HCT116 (cell line): Measurements from ENCODE around the gene IGFN1. TPM values are rescaled to one million over a fixed set of nuclear protein-coding genes. Genes with fewer than 3 reads are reported as not detected.

Experiments used
- ATAC-seq: fragments of 200-7000 bp; cut with Tn5 transposase; 2 replicates; pipeline ENCODE4 v1.9.1; 2020; ENCODE audit warnings: mild to moderate bottlenecking, moderate library complexity
- BruUV-seq: library from RNA; stranded (reverse); fragments of 400-500 nt; replicated peaks from 2 replicates; lab custom pipeline; 2021; lab: Mats Ljungman, UMichigan
- CTCF ChIA-PET: fragments of 300-600 bp; sonication (Branson Sonifier 250); formaldehyde crosslinking; loops from one replicate; lab custom pipeline; 2021; ENCODE audit warnings: antibody characterized with exemption; lab: Charles Lee
- POLR2A ChIA-PET: fragments of 300-600, 350-600 bp; sonication (Branson Sonifier 250); formaldehyde crosslinking; loops from one replicate; lab custom pipeline; 2021; ENCODE audit warnings: antibody characterized with exemption; lab: Charles Lee
- RAD21 ChIA-PET, 2 experiments: fragments of 300-600 bp; sonication (Branson Sonifier 250); formaldehyde crosslinking; loops; one replicate each; lab custom pipeline; 2023; ENCODE audit warnings: low total read pairs in 2 of 2; ENCODE audit not compliant: uncharacterized antibody in 2 of 2, unreplicated experiment in 2 of 2, low non-redundant PET in 1 of 2; lab: Charles Lee
- DNase-seq: peaks from one replicate; pipeline ENCODE4 v3.0.0-alpha.2; 2010; ENCODE audit warnings: low read depth, low spot score
- H2AFZ ChIP-seq: fragments of 200-600 bp; shearing (Covaris generic), sonication (generic); 2 replicates; pipeline ENCODE4 v1.6.1; 2017; ENCODE audit warnings: low read depth, mixed run types, mixed read lengths, antibody characterized with exemption, low read length; ENCODE audit not compliant: poor library complexity, severe bottlenecking
- H3K27ac ChIP-seq: 2 replicates; pipeline ENCODE4 v1.5.1; 2012; ENCODE audit warnings: low read depth, low read length
- H3K27me3 ChIP-seq: fragments of 200-600 bp; sonication (generic); 2 replicates; pipeline ENCODE4 v1.6.1; 2016; ENCODE audit warnings: mixed run types, low read length, mixed read lengths; ENCODE audit not compliant: insufficient read depth
- H3K36me3 ChIP-seq, 2 experiments: fragments of 200-500 bp in 1 of 2; fragments of 200-600 bp in 1 of 2; sonication (Bioruptor generic) in 1 of 2; sonication (generic) in 1 of 2; 2 replicates each; pipeline versions ENCODE4 v1.5.1 to v1.6.1; 2014 to 2016; ENCODE audit warnings: low read length in 2 of 2, inconsistent platforms in 1 of 2, mixed read lengths in 1 of 2, mixed run types in 1 of 2; ENCODE audit not compliant: insufficient read depth in 2 of 2, control insufficient read depth in 1 of 2
- H3K4me1 ChIP-seq, 2 experiments: fragments of 200-600 bp in 1 of 2; sonication (generic) in 1 of 2; 2 replicates each; pipeline versions ENCODE4 v1.5.1 to v1.6.1; 2012 to 2017; ENCODE audit warnings: low read length in 2 of 2, inconsistent platforms in 1 of 2, mild to moderate bottlenecking in 1 of 2, mixed read lengths in 1 of 2, mixed run types in 1 of 2, moderate library complexity in 1 of 2; ENCODE audit not compliant: insufficient read depth in 2 of 2, control insufficient read depth in 1 of 2
- H3K4me2 ChIP-seq: fragments of 200-600 bp; sonication (generic); 2 replicates; pipeline ENCODE4 v1.6.1; 2017; ENCODE audit warnings: mixed run types, low read length, mixed read lengths
- H3K4me3 ChIP-seq, 2 experiments: fragments of 200-600 bp in 1 of 2; sonication (generic) in 1 of 2; replicated peaks in 1 of 2; 2 replicates each; pipeline ENCODE4 v1.5.1; 2011 to 2016; ENCODE audit warnings: low read length in 2 of 2, control low read depth in 1 of 2, low read depth in 1 of 2, mild to moderate bottlenecking in 1 of 2, mixed read lengths in 1 of 2, mixed run types in 1 of 2
- H3K79me2 ChIP-seq: fragments of 200-600 bp; sonication (generic); 2 replicates; pipeline ENCODE4 v1.6.1; 2017; ENCODE audit warnings: mild to moderate bottlenecking, mixed run types, low read length, moderate library complexity, mixed read lengths; ENCODE audit not compliant: insufficient read depth
- H3K9ac ChIP-seq: fragments of 200-600 bp; sonication (generic); 2 replicates; pipeline ENCODE4 v1.6.1; 2016; ENCODE audit warnings: low read length, mixed read lengths
- H3K9me2 ChIP-seq: fragments of 200-600 bp; sonication (generic), shearing (Covaris generic); 2 replicates; pipeline ENCODE4 v1.6.1; 2017; ENCODE audit warnings: mixed run types, mild to moderate bottlenecking, moderate library complexity; ENCODE audit not compliant: insufficient read depth
- H3K9me3 ChIP-seq, 2 experiments: fragments of 200-500 bp in 1 of 2; fragments of 200-600 bp in 1 of 2; sonication (Bioruptor generic) in 1 of 2; sonication (generic) in 1 of 2; 2 replicates each; pipeline ENCODE4 v1.6.1; 2014 to 2017; ENCODE audit warnings: low read length in 2 of 2, mixed read lengths in 2 of 2, inconsistent platforms in 1 of 2, low read depth in 1 of 2, mild to moderate bottlenecking in 1 of 2, mixed run types in 1 of 2, moderate library complexity in 1 of 2; ENCODE audit not compliant: control insufficient read depth in 1 of 2, insufficient read depth in 1 of 2
- H4K20me1 ChIP-seq: fragments of 200-600 bp; sonication (generic), shearing (Covaris generic); 2 replicates; pipeline ENCODE4 v1.6.1; 2017; ENCODE audit warnings: mixed run types, mild to moderate bottlenecking, moderate library complexity; ENCODE audit not compliant: insufficient read depth
- CBX3 ChIP-seq: IDR thresholded peaks from 2 replicates; pipeline ENCODE4 v1.6.1; 2012; ENCODE audit warnings: low read depth
- CEBPB ChIP-seq: IDR thresholded peaks from 2 replicates; pipeline ENCODE4 v1.6.1; 2012; ENCODE audit warnings: low read depth
- EGR1 ChIP-seq: IDR thresholded peaks from 2 replicates; pipeline ENCODE4 v1.6.1; 2012; ENCODE audit warnings: low read depth
- ELF1 ChIP-seq: IDR thresholded peaks from 2 replicates; pipeline ENCODE4 v1.6.1; 2012; ENCODE audit warnings: low read depth, borderline replicate concordance
- EZH2 ChIP-seq: fragments of 200-600 bp; sonication (generic); IDR thresholded peaks from 2 replicates; pipeline ENCODE4 v1.6.1; 2017; ENCODE audit warnings: antibody characterized with exemption, mixed run types
- EZH2phosphoT487 ChIP-seq: fragments of 200-600 bp; IDR thresholded peaks from 2 replicates; pipeline ENCODE4 v1.6.1; 2018; ENCODE audit warnings: antibody characterized with exemption, borderline replicate concordance
- FOSL1 ChIP-seq: IDR thresholded peaks from 2 replicates; pipeline ENCODE4 v1.6.1; 2012; ENCODE audit warnings: low read depth
- JUND ChIP-seq: IDR thresholded peaks from 2 replicates; pipeline ENCODE4 v1.6.1; 2012
- MAX ChIP-seq: IDR thresholded peaks from 2 replicates; pipeline ENCODE4 v1.6.1; 2012
- RAD21 ChIP-seq: IDR thresholded peaks from 2 replicates; pipeline ENCODE4 v1.6.1; 2012; ENCODE audit warnings: low read depth, mild to moderate bottlenecking
- SRF ChIP-seq: IDR thresholded peaks from 2 replicates; pipeline ENCODE4 v1.6.1; 2012; ENCODE audit warnings: low read depth
- TCF7L2 ChIP-seq: IDR thresholded peaks from 2 replicates; pipeline ENCODE4 v1.7.0; 2011; ENCODE audit warnings: borderline replicate concordance, inconsistent platforms; ENCODE audit not compliant: insufficient read depth, insufficient read length; ENCODE audit errors: extremely low read depth
- ZFX ChIP-seq: fragments of 450-650 bp; IDR thresholded peaks from 2 replicates; pipeline ENCODE4 v1.6.1; 2017
- intact Hi-C: fragments of 100-400 bp; cut with micrococcal nuclease; formaldehyde crosslinking; loops from 2 replicates; pipeline ENCODE4 v1.10.0; 2022
- total RNA-seq: library from RNA; stranded (reverse); gene quantifications from one replicate; pipeline ENCODE4 v1.2.1, GENCODE V29; 2021; ENCODE audit not compliant: unreplicated experiment

IGFN1 gene
- total RNA-seq, 1 experiment from 2014 or later, result not detected

GRCh38 chr1:201260236-201260590 lies 69.6 kb downstream of the IGFN1 start:
- Histone ChIP-seq H3K9me2 (no peaks in the 10 kb centered on the region), H3K4me1 (peaks cover 15 to 23% of the 10 kb centered on the region in 2 experiments), H3K4me3 (peak overlapping the region; percentile 50 to 66), H3K27me3 (no peaks in the 10 kb centered on the region), H2AFZ (no peak overlapping the region), H3K27ac (peak overlapping the region; percentile 68), H3K79me2 (no peaks in the 10 kb centered on the region), H4K20me1 (no peaks in the 10 kb centered on the region), H3K9ac (peak overlapping the region; percentile 65), H3K36me3 (no peaks in the 10 kb centered on the region), H3K4me2 (peak overlapping the region; percentile 100), H3K9me3 (no peaks in the 10 kb centered on the region)
- intact Hi-C loops, result no loop called here
- BruUV-seq, result no TSS peak
- no peak for DNase-seq
- ATAC-seq, result peak; percentile 52
- ChIA-PET CTCF (interaction anchor here (0.8 to 3.4 kb wide), 6 partner anchors 9 to 102 kb away, joined by 3 to 31 read pairs (median 8); no protein-coding TSS in a partner anchor), RAD21 (interaction anchor here (1.0 to 1.6 kb wide), 2 partner anchors 39 to 101 kb away, joined by 4 to 6 read pairs; no protein-coding TSS in a partner anchor), POLR2A (interaction anchor here (0.7 to 1.5 kb wide), 5 partner anchors 8 to 182 kb away, joined by 3 to 5 read pairs (median 5); no protein-coding TSS in a partner anchor)
- TF ChIP-seq SRF (no peak), CBX3 (no peak), MAX (no peak), RAD21 (no peak), EZH2 (no peak), ZFX (no peak), FOSL1 (no peak), EGR1 (no peak), JUND (no peak), CEBPB (no peak), ELF1 (no peak), TCF7L2 (no peak), EZH2phosphoT487 (no peak)
